Liver (tissue), 3 donors: ENCODE results near the gene GRK1.

Source experiments
- REST ChIP-seq: IDR thresholded peaks from 2 replicates; pipeline ENCODE4 v1.6.1; 2016; ENCODE audit warnings: antibody characterized with exemption, mild to moderate bottlenecking
- TF ChIP-seq, protein P1 (sequence below): fragments of 150-350 bp; IDR thresholded peaks from 2 replicates; pipeline ENCODE4 v1.5.1; 2017; ENCODE audit warnings: improper control_type of control experiment, low read depth, low read length; ENCODE audit not compliant: missing input control
- TF ChIP-seq, protein P2 (sequence below): IDR thresholded peaks from 2 replicates; pipeline ENCODE4 v1.6.1; 2016; ENCODE audit warnings: antibody characterized with exemption
- TF ChIP-seq, protein P3 (sequence below): IDR thresholded peaks from 2 replicates; pipeline ENCODE4 v1.6.1; 2016; ENCODE audit warnings: antibody characterized with exemption
- donor health status: healthy.
- donor health status: healthy.

- TF ChIP-seq, protein P1, sequence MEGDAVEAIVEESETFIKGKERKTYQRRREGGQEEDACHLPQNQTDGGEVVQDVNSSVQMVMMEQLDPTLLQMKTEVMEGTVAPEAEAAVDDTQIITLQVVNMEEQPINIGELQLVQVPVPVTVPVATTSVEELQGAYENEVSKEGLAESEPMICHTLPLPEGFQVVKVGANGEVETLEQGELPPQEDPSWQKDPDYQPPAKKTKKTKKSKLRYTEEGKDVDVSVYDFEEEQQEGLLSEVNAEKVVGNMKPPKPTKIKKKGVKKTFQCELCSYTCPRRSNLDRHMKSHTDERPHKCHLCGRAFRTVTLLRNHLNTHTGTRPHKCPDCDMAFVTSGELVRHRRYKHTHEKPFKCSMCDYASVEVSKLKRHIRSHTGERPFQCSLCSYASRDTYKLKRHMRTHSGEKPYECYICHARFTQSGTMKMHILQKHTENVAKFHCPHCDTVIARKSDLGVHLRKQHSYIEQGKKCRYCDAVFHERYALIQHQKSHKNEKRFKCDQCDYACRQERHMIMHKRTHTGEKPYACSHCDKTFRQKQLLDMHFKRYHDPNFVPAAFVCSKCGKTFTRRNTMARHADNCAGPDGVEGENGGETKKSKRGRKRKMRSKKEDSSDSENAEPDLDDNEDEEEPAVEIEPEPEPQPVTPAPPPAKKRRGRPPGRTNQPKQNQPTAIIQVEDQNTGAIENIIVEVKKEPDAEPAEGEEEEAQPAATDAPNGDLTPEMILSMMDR = no peak
- TF ChIP-seq REST = no peak
- TF ChIP-seq, protein P2, sequence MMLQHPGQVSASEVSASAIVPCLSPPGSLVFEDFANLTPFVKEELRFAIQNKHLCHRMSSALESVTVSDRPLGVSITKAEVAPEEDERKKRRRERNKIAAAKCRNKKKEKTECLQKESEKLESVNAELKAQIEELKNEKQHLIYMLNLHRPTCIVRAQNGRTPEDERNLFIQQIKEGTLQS = no peak
- TF ChIP-seq, protein P3, sequence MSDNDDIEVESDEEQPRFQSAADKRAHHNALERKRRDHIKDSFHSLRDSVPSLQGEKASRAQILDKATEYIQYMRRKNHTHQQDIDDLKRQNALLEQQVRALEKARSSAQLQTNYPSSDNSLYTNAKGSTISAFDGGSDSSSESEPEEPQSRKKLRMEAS = no peak
Observed at GRCh38 chr13:113645329-113645728, 21.7 kb upstream of the GRK1 start.
